Natural killer cell treated with Interleukin-12 subunit alpha and Interleukin-12 subunit beta and Interleukin-15 and Interleukin-18, amount 100 ng/mL, for 72 hours (primary cell): Measurements from ENCODE around the gene ANKRD13A. TPM values are rescaled to one million over a fixed set of nuclear protein-coding genes. Genes with fewer than 3 reads are reported as not detected.
"Not testable (repeated sequence)": the region's sequence is repeated elsewhere in the genome, so short reads cannot be mapped to it uniquely, and the experiment has no call there.

Experiments used
- ATAC-seq, 2 donors: fragments of 150-1000 bp; cut with Tn5 transposase in 1 of 2; sonication (Bioruptor Pico), chemical (Tn5 transposase) in 1 of 2; 2 replicates each; pipeline ENCODE4 v1.10.0; 2021
- DNase-seq: peaks from one replicate; pipeline ENCODE4 v3.0.0; 2022; ENCODE audit warnings: low spot score
- H3K27ac Mint-ChIP-seq, 2 donors: 1 replicate in 1 of 2; 2 replicates in 1 of 2; pipeline ENCODE4 v1.8.0; 2022; ENCODE audit warnings: mixed read lengths in 2 of 2, mild to moderate bottlenecking in 1 of 2, moderate library complexity in 1 of 2
- H3K27me3 Mint-ChIP-seq, 2 donors: 1 replicate in 1 of 2; 2 replicates in 1 of 2; pipeline ENCODE4 v1.8.0; 2022; ENCODE audit warnings: mixed read lengths in 2 of 2
- H3K36me3 Mint-ChIP-seq: one replicate; pipeline ENCODE4 v1.8.0; 2022; ENCODE audit warnings: mixed read lengths
- H3K4me1 Mint-ChIP-seq, 2 donors: 1 replicate in 1 of 2; 2 replicates in 1 of 2; pipeline ENCODE4 v1.8.0; 2022; ENCODE audit warnings: low read depth in 2 of 2, mixed read lengths in 2 of 2, mild to moderate bottlenecking in 1 of 2
- H3K4me3 Mint-ChIP-seq: one replicate; pipeline ENCODE4 v1.8.0; 2022; ENCODE audit warnings: mixed read lengths
- H3K9me3 Mint-ChIP-seq: 2 replicates; pipeline ENCODE4 v1.8.0; 2022; ENCODE audit warnings: mixed read lengths
- total RNA-seq, 2 donors: library from RNA; stranded (reverse); gene quantifications; one replicate each; pipeline ENCODE4 v1.2.3, GENCODE V29; 2022

Gene ANKRD13A
- total RNA-seq, 2 donors from 2014 or later = 65.0 to 81.8 TPM

- Mint-ChIP-seq H3K27ac (peak overlapping the region in 1 of 2 donors; percentile 69), H3K27me3 (no peaks in the 10 kb centered on the region), H3K4me3 (no peak overlapping the region)
These were observed 74.9 kb downstream of the ANKRD13A start for GRCh38 chr12:110074089-110074488.

GRCh38 chr12:110075880-110076279, 76.7 kb downstream of the ANKRD13A start:
- no peaks in the 10 kb centered on the region for H3K27me3 Mint-ChIP-seq
- no peak for ATAC-seq
- peaks cover 4% of the 10 kb centered on the region for H3K9me3 Mint-ChIP-seq
- H3K4me1 Mint-ChIP-seq = peaks cover 29 to 31% of the 10 kb centered on the region in 2 donors
- peaks cover 6% of the 10 kb centered on the region for H3K36me3 Mint-ChIP-seq
- DNase-seq = no peak
- H3K27ac Mint-ChIP-seq = no peak overlapping the region
- H3K4me3 Mint-ChIP-seq = no peak overlapping the region

More at GRCh38 chr12:110074089-110074488, 74.9 kb downstream of the ANKRD13A start:
- ATAC-seq (no peak), DNase-seq (no peak)
- no peaks in the 10 kb centered on the region for H3K9me3 Mint-ChIP-seq
- H3K4me1 Mint-ChIP-seq = peaks cover 15 to 21% of the 10 kb centered on the region in 2 donors
- no peaks in the 10 kb centered on the region for H3K36me3 Mint-ChIP-seq

GRCh38 chr12:110077800-110078199, 78.6 kb downstream of the ANKRD13A start:
- Mint-ChIP-seq H3K36me3 (peaks cover 6% of the 10 kb centered on the region), H3K27ac (peak overlapping the region in 1 of 2 donors; percentile 11), H3K4me1 (peaks cover 25 to 29% of the 10 kb centered on the region in 2 donors), H3K4me3 (no peak overlapping the region), H3K9me3 (peaks cover 4% of the 10 kb centered on the region), H3K27me3 (no peaks in the 10 kb centered on the region)
- ATAC-seq (no peak), DNase-seq (no peak)

- Mint-ChIP-seq H3K9me3 (peaks cover 4% of the 10 kb centered on the region), H3K4me3 (peak overlapping the region; percentile 85), H3K36me3 (peaks cover 6% of the 10 kb centered on the region), H3K27ac (peak overlapping the region; percentile 95 to 99), H3K4me1 (peaks cover 16 to 20% of the 10 kb centered on the region in 2 donors), H3K27me3 (no peaks in the 10 kb centered on the region)
- peak; percentile 78 for DNase-seq
- ATAC-seq = peak; percentile 94 to 95
These were observed 80.5 kb downstream of the ANKRD13A start for GRCh38 chr12:110079477-110080400.

- no peaks in the 10 kb centered on the region for H3K27me3 Mint-ChIP-seq
- H3K36me3 Mint-ChIP-seq = peaks cover 6% of the 10 kb centered on the region
- no peak overlapping the region for H3K4me3 Mint-ChIP-seq
- peaks cover 16 to 20% of the 10 kb centered on the region in 2 donors for H3K4me1 Mint-ChIP-seq
- peaks cover 4% of the 10 kb centered on the region for H3K9me3 Mint-ChIP-seq
- peak overlapping the region; percentile 95 to 99 for H3K27ac Mint-ChIP-seq
- DNase-seq (no peak), ATAC-seq (no peak)
These were observed 81.2 kb downstream of the ANKRD13A start for GRCh38 chr12:110080410-110080809.

- H3K36me3 Mint-ChIP-seq = peaks cover 6% of the 10 kb centered on the region
- H3K27ac Mint-ChIP-seq = no peak overlapping the region
- no peak overlapping the region for H3K4me3 Mint-ChIP-seq
- peaks cover 6 to 12% of the 10 kb centered on the region in 2 donors for H3K4me1 Mint-ChIP-seq
- peaks cover 4% of the 10 kb centered on the region for H3K9me3 Mint-ChIP-seq
- DNase-seq (no peak), ATAC-seq (no peak)
- H3K27me3 Mint-ChIP-seq = peaks cover 5 to 8% of the 10 kb centered on the region in 2 donors
These were observed 85.2 kb downstream of the ANKRD13A start for GRCh38 chr12:110084314-110085015.

GRCh38 chr12:110088216-110088615, 89.0 kb downstream of the ANKRD13A start:
- DNase-seq, H3K36me3 Mint-ChIP-seq, H3K4me1 Mint-ChIP-seq, H3K9me3 Mint-ChIP-seq, ATAC-seq, H3K27ac Mint-ChIP-seq, H3K4me3 Mint-ChIP-seq: not testable (repeated sequence)
- peaks cover 10 to 22% of the 10 kb centered on the region in 2 donors for H3K27me3 Mint-ChIP-seq

GRCh38 chr12:110088936-110089335, 89.7 kb downstream of the ANKRD13A start:
- peaks cover 10 to 22% of the 10 kb centered on the region in 2 donors for H3K27me3 Mint-ChIP-seq
- no peak overlapping the region for H3K4me3 Mint-ChIP-seq
- H3K27ac Mint-ChIP-seq = no peak overlapping the region
- H3K9me3 Mint-ChIP-seq = no peaks in the 10 kb centered on the region
- ATAC-seq (no peak), DNase-seq (no peak)
- H3K36me3 Mint-ChIP-seq = no peaks in the 10 kb centered on the region
- peaks cover 0 to 2% of the 10 kb centered on the region in 2 donors for H3K4me1 Mint-ChIP-seq

Other genes starting within 250 kb of the ANKRD13A start
- not detected for gene TRPV4, start 166.0 kb upstream of the ANKRD13A start, total RNA-seq
- 10 to 100 TPM; 29.7 to 31.2 TPM for gene GLTP, start 118.9 kb upstream of the ANKRD13A start, total RNA-seq
- gene TCHP, start 99.2 kb upstream of the ANKRD13A start, total RNA-seq = 10 to 100 TPM; 20.5 to 31.1 TPM
- 10 to 100 TPM; 87.5 to 94.2 TPM for gene GIT2, start 3.1 kb upstream of the ANKRD13A start, total RNA-seq
- gene C12orf76, start 49.1 kb downstream of the ANKRD13A start, total RNA-seq = 10 to 100 TPM; 10.1 to 12.3 TPM
- gene IFT81, start 124.9 kb downstream of the ANKRD13A start, total RNA-seq = 1 to 10 TPM; 2.3 to 3.5 TPM